GM23338 (cell line): Measurements from ENCODE around the gene TMEM250.

Experiments used
- CREB1 ChIP-seq: fragments of 250-450 bp; sonication (Bioruptor Pico); IDR thresholded peaks from 2 replicates; pipeline ENCODE4 v1.5.0; 2020; ENCODE audit warnings: low read depth, mild to moderate bottlenecking, moderate library complexity
- EZH2 ChIP-seq: fragments of 200-600 bp; sonication (generic); IDR thresholded peaks from one replicate; pipeline ENCODE4 v1.8.0; 2017; ENCODE audit warnings: antibody characterized with exemption, mild to moderate bottlenecking, low read depth; ENCODE audit not compliant: unreplicated experiment
- EZH2phosphoT487 ChIP-seq: fragments of 200-600 bp; sonication (generic); IDR thresholded peaks from one replicate; pipeline ENCODE4 v1.8.1; 2018; ENCODE audit warnings: antibody characterized with exemption; ENCODE audit not compliant: unreplicated experiment
- POLR2AphosphoS5 ChIP-seq: IDR thresholded peaks from 2 replicates; pipeline ENCODE4 v1.6.1; 2016; ENCODE audit warnings: antibody characterized with exemption, low read depth
- REST ChIP-seq: IDR thresholded peaks from one replicate; pipeline ENCODE4 v1.6.1; 2018; ENCODE audit warnings: antibody characterized with exemption; ENCODE audit not compliant: unreplicated experiment
- TF ChIP-seq, protein P1 (sequence below), 2 experiments: fragments of 200-600 bp in 1 of 2; sonication (generic) in 1 of 2; conservative IDR thresholded peaks; 2 replicates each; pipeline versions ENCODE4 v1.5.1 to v1.6.1; 2016 to 2017; ENCODE audit warnings: antibody characterized with exemption in 2 of 2, low read depth in 2 of 2, mild to moderate bottlenecking in 2 of 2, moderate library complexity in 1 of 2

DNA sequence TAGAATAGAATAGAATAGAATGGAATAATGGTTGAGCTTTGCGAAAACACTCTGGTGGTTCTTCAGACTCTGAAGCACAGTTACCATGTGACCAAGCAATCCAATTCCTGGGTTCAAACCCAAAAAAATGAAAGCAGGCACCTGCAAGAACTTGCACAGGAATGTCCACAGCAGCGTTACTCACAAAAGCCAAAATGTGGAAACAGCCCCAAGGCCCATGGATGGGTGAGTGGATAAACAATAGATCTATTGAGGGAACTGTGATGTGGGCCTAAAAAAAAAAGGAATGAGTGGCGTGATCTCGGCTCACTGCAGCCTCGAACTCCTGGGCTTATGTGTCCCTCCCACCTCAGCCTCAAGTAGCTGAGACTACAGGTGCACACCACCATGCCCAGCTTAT is 21.4 kb upstream of the TMEM250 start:
- TF ChIP-seq, protein P1, sequence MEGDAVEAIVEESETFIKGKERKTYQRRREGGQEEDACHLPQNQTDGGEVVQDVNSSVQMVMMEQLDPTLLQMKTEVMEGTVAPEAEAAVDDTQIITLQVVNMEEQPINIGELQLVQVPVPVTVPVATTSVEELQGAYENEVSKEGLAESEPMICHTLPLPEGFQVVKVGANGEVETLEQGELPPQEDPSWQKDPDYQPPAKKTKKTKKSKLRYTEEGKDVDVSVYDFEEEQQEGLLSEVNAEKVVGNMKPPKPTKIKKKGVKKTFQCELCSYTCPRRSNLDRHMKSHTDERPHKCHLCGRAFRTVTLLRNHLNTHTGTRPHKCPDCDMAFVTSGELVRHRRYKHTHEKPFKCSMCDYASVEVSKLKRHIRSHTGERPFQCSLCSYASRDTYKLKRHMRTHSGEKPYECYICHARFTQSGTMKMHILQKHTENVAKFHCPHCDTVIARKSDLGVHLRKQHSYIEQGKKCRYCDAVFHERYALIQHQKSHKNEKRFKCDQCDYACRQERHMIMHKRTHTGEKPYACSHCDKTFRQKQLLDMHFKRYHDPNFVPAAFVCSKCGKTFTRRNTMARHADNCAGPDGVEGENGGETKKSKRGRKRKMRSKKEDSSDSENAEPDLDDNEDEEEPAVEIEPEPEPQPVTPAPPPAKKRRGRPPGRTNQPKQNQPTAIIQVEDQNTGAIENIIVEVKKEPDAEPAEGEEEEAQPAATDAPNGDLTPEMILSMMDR (conservative IDR thresholded peaks at IDR 0.05; ENCODE audit: low read depth in 2 of 2): no peak
- TF ChIP-seq CREB1 (CRISPR knock-in tag) (no peak), POLR2AphosphoS5 (no peak), REST (no peak), EZH2 (no peak), EZH2phosphoT487 (no peak)
